Heart left ventricle (tissue), 13 donors: ENCODE results near the gene MFF.

ENCODE experiments used
- CTCF ChIP-seq, 12 donors: fragments of 200-600 bp; sonication (generic) in 4 of 12; IDR thresholded peaks; one replicate each; pipeline versions ENCODE4 v1.5.0 to v1.8.0; 2018 to 2022; ENCODE audit warnings: antibody characterized with exemption in 12 of 12, mild to moderate bottlenecking in 5 of 12
- POLR2A ChIP-seq, 2 donors: fragments of 450-650 bp; IDR thresholded peaks; one replicate each; pipeline ENCODE4 v1.6.1; 2017; ENCODE audit warnings: antibody characterized with exemption in 2 of 2, mild to moderate bottlenecking in 2 of 2, moderate library complexity in 2 of 2
- donor health status: ischemic (EF 13 %, LVEDD 7.1; RV severe dilation, severe dysfunction).
- donor health status: DM: no; HTN: yes; CAD: no.
- donor health status: DM: no; HTN: no; CAD: no.
- donor health status: ischemic (EF 25% LVEDD 6.9; RV normal size, moderate dysfunction).
- donor health status: ischemic (EF 25% LVEDD 5.7; RV mildly dilated, moderate dysfunction).
- donor health status: ischemic (EF 35%, LVEDD 5.7; RV mildly dilated, moderate dysfunction).
- donor health status: nonischemic (EF 11% LVEDD 7.7; RV severe dilation, severe dysfunction).
- donor health status: DM: yes; HTN: yes; CAD: no.
- donor health status: PGD.
- donor health status: ischemic (EF 29% LVEDD 5.4; RV normal size, mild dysfunction).
- donor health status: nonischemic (EF 23%, LVEDD 6.1; RV moderate dilation, normal function).

GRCh38 chr2:227367427-227367795 is 42.4 kb downstream of the MFF start:
- TF ChIP-seq POLR2A (IDR thresholded peaks at IDR 0.05) (no peak), CTCF (IDR thresholded peaks at IDR 0.05) (no peak)
